GM19372 (cell line): ENCODE results near the gene PPA2.
A peak's percentile ranks its signal among the peaks of the same experiment; 100 is the strongest.

Experiments
- ATAC-seq: cut with Tn5 transposase; IDR thresholded peaks from one replicate; pipeline ENCODE4 v1.9.1; 2021; ENCODE audit warnings: mild to moderate bottlenecking, low read depth, moderate library complexity; ENCODE audit not compliant: unreplicated experiment

The PPA2 gene

DNA sequence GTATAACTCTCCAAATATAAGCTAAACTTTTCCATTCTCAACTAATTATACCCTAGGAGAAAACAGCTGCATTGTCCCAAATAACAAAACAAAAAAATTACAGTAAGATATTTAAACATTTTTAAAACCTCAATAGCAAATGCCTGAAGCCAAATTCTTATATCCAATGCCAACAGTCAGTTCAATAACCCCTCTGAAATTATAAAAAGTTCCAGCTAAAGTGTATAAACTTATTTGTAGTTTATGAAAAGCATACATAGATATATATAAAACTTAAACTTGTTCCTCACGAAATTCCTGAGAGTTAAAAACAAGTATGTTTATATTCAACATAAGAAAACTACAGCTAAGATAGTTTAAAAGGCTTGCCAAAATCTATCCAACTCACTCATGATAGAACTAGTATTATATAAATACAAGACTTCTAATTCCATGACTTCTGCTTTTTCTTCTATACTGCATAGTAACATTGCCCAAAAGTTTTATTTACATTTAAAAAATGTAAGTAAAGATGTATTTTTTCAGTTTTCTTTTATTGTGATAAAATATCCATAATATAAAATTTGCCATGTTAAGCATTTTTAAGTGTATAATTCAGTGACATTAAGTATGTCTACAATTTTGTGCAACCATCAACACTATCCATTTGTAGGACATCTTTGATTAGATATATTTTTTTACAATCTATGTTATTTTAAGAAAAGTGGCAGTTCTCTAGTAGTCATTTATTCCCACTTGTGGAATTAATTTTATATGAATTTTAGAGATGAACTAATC, 72.8 kb downstream of the PPA2 start:
- no peak for ATAC-seq

DNA sequence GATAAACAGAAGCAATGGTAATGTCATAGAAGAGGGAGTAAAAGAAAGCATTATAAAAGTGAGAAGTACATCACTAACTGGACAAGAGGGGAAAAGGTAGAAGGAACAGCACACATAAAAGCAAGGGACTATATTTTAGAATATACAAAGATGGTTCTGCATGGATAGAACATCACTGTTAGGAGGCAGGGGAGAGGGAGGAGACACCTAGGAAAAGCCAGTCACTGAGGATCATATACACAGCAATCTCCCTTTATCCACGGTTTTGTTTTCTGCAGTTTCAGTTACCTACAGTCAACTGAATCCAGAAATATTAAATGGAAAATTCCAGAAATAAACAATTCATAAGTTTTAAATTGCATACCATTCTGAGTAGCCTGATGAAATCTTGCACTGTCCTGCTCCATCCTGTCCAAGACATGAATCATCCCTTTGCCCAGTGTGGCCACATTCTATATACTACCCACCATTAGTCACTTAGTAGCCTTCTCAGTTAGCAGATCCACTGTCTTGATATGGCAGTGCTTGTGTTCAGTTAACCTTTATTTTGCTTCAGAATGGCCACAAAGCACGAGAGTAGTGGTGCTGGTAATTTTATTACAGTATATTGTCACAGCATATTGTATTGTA, 74.2 kb downstream of the PPA2 start:
- no peak for ATAC-seq

DNA sequence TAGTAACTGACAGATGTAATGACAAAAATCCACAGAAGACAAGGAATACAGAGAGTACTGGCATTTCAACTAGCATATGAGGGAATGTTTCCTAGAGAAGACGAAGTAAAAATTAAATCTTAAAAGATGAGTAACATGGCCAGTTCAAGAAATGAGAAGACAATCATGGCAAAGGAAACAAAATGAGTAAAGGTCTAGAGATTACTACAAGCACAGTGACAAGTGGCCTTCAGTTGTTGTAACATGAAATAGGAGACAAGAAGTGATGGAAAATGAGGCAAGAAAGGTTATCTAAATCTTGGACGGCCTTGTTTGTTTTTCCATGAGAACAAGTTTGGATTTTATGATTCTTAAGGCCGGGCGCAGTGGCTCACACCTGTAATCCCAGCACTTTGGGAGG, 81.0 kb downstream of the PPA2 start:
- no peak for ATAC-seq

DNA sequence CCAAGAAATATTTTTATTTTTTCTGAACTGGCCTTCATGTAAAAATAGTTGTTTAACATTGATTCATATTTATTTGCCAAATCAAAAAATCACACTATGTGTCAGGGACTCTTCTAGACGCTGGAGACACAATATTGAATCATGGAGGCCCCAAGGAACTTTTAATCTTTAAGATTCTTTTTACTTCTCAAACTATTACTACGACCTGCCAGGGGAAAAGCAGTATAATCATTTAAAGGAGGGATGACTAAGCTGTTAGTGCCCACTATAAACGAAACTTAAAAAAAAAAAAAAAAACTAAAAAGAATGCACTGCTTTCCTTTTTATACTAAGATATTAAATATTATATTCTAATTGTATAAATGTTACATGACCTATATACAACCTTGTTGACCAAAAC, 84.7 kb downstream of the PPA2 start:
- ATAC-seq, result no peak

DNA sequence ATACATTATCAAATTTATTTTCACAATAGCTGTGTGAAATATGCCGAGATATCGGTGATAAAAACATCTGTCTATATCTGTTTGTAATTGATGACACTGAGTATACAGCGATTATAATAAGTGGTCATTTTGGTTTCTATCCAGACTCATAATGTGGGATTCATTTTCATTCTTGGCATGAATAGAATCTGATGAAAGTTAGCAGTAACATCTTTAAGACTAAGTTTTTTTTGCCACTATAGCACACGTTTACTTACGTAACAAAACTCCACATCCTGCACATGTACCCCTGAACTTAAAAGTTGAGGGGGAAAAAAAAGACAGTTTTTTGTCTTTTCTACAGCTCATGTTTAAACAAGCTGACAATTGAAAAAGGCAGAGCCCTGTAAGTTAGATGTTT, 86.4 kb downstream of the PPA2 start:
- ATAC-seq, result no peak

DNA sequence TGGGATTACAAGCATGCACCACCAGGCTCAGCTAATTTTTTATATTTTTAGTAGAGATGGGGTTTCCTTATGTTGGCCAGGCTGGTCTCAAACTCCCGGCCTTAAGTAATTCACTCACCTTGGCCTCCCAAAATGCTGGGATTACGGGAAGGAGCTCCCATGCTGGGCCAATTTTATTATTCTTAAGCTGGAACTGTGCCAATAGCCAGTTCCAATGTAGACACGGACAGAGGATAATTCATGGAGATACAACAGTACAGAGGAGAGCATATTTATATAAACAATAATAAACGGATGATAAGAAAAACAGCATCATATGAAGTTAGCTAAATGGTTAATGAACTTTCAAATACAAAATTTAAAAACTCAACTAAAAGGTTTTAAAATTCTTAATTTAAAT, 87.8 kb downstream of the PPA2 start:
- ATAC-seq, result no peak

DNA sequence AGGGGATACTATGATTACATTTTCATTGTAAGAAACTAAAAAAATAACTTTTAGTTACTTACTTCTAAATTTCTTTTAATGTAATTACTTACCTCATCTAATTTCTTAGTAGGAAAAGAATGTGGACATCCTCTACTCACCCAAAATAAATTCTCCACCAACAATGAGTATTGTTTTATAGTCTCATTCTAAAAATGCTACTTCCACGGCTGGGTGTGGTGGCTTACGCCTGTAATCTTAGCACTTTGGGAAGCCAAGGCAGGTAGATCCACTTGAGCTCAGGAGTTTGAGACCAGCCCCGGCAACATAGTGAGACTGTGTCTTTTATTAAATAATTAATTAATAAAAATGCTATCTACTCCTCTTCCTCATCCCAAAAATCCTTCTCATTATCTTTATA, 99.8 kb downstream of the PPA2 start:
- no peak for ATAC-seq

DNA sequence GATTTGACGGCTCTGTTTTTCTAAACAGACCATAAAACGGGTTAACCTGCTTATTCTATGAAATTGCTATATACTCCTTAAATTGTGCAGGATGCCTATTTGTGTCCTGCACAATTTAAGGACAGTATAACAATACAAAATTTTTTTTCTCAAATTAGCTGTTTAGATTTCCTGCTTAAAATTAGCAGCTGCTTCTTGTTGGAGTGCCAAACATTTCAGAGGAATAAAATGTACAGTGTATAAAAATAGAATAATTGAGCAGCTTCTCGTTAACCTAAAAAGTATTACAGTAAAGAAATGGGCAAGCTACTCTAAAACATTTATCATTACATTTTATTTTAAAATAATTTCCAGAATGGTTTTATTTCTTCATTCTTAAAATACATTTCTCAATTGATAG, 100.5 kb downstream of the PPA2 start:
- no peak for ATAC-seq

DNA sequence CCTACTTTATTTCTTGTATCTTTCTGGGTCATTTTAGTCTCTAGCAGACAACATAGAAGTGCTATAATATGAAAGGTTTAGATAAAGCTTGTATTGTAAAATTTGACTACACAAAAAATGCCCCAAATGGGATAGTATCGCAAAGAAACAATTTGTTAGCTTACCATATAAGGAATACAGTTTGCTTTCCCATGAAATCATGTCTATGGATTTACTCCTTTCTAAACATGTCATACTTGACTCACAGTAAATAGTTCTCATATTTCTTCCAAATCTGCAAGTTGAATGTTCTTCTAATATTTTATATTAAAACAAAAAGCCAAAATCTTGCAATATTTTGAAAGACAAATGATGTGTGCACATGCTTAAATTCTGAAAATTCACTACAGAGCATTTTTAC, 103.9 kb downstream of the PPA2 start:
- no peak for ATAC-seq

DNA sequence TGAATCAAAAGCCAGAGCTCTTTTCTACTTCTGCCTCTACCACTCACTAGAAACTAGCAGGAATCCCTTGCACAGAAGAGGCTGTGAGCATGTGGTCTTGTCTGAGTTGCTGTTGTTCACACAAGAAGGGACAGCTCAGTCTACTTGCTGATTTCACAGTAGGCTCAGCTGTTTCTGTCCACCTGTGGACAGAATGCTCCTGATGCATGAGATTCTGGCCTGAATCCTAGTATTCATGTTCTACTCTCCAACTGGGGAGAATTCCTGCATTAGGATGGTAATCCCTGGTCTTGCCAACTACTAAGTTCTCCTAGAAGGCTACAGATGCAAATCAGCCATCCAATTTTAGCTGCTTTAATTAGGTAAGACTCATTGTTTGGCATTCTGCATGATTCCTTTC, 112.8 kb downstream of the PPA2 start:
- no peak for ATAC-seq

DNA sequence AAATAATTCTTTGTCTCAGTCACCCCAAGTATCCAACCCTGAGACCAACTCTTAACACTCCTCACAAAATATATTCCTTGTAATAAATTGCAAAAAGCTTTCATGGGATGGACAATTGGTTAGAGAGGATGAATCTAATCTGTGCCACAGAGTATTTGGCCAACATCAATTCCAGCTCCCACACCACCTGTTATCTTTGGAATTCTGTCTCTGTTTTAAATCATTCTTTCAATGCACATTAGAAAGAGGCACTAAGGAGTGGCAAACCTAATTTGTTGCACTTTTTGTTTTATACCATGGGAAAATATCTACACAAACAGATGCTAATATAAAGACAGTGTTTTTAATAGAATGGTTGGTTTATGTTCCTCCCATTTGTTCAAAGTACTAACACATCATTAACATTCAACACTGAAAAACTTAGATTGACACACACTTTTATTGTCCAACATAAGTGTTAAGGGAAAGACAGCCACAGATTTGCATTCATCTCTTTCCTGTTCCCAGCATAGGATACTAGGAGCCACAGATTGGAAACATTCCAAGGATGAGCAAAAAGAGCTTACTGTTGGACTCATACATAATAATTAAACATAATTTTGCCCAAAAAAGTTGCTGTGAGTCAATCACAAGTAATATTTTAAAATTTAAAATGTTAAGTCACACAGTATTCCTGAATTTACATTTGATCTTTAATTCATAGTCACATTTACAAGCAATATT, 116.4 kb downstream of the PPA2 start:
- ATAC-seq, result no peak

DNA sequence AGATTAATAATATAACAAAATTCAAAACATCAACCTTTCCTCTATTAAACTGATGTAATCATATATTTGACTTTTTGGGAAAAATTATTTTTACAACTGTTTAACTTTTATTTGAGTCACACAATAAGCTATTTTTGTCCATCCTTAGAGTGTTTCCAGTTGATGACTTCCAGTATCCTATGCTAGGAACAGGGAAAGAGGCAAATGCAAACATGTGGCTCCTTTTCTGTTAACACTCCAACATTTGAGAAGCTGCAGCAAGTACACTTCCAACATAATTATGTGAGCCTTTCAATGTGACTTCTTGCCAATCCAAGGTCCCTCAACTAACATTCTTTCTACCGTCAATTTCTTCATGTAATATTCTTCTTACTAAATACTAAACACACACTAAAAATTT, 117.7 kb downstream of the PPA2 start:
- ATAC-seq, result no peak

DNA sequence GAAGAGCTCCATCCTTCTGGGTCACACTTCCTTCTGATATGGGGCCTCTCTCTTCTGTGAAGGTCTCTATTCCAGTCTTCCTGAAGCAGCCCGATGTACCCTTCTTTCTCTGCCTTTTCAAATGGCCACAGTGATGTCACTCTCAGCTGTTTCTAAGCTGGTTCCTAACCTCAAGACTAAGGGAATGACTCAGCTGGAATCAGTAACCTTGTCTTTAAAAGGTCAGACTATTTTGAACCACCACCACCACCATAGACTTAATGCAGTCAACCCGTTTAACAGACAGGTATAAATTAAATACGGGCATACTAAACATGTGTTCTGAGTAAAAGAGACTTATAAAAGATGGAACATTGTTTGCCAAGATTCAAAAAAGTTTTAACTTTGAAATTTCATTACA, 121.0 kb downstream of the PPA2 start:
- peak; percentile 63 for ATAC-seq

DNA sequence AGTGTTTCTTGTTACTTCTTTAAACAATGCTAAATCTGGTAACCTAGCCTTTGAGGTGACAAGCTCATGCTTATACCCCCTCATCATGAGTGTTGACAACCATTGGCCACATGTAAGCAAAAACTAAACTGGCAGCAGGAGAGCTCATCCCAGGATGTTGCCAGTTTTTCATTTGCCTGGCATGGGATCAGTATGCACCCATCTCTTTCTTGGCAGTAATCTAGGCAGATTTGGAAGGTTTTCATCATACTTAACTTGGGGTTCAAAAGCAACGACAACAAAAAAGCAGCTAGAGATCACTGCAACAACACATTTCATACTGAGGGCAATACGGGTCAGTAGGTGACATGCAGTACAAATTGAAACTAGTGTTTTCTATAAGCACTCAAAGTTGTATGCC, 122.0 kb downstream of the PPA2 start:
- ATAC-seq, result no peak

DNA sequence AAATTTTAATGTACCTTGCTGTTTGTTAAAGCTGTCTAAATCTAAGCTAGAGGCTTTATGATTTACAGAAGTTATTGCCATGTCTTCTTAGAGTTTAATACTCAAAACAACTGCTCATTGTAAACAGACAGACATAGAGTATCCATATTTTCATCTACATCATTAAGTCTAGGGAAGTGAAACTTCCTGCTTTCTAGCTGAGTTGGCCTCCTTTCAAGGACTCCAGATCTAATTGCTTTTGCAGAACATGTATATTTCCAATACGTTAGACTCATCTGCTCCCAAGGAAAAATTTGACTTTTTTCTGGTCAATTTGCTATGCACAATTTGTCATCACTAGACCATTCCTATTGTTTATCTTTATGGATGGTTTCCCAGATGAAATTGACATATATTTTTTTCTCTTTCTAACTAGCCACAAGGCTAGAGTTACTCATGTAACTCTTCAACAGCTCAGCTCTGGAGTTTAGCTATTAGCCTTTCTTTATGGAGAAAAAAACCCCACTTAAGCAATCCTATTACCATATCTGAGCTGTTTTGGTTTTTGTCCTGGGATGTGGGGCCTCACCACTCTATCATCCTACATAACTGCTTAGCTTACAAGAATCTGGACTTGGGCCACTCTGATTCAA, 122.9 kb downstream of the PPA2 start:
- ATAC-seq, result no peak

DNA sequence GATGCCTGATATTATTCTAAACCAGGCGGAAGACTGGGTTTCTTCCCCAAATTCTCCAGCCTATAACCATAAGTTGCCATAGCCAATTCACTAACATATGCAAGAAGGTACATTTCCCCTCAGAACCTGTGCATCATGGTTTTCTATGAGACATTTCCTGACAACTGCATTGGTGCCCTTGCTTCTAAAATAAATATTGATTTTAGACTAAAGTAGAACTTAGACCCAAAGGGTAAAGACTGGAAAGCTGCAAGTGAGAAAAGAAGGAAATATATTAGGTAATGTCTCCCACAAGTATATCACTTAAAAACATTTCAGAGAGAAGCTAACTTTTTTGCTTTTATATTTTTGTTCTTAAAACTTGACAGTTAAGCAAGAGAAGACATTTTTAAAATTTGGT, 125.1 kb downstream of the PPA2 start:
- no peak for ATAC-seq

DNA sequence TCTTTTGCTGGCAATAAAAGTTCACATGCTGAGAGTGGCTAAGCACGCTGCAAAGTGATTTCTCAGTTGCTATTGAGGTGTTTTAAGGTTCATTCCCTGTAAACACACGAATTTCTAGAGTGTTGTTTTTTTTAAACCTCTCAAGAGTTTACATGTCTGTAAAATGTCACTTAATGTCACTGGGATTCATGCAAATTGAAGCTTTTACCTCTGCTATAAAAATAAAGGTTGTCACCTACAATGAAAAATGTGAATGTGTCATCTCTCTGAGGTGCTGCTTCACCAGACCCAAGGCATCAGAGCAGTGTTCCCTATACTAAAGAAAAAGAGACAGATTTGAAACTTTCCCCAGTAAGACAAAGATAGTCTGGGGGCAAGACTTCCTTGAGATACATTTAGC, 127.0 kb downstream of the PPA2 start:
- ATAC-seq, result no peak

DNA sequence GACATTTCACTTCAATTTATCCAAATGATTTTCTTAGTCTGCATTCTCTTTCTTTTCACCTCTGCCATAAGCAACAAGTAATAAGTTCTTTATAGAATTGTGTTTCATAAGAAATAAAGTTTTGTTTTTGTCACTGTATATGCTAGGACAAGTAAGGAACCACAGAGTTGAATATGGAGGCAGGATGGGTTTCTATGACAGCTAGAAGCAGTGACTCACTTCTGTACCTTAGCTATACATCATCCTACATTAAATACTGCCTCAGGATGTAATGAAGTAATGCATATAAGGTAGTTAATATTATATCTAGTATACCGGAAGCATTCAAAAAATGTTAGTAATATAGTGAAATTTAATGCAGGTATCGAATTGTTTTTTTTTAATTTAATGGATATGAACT, 128.0 kb downstream of the PPA2 start:
- no peak for ATAC-seq

DNA sequence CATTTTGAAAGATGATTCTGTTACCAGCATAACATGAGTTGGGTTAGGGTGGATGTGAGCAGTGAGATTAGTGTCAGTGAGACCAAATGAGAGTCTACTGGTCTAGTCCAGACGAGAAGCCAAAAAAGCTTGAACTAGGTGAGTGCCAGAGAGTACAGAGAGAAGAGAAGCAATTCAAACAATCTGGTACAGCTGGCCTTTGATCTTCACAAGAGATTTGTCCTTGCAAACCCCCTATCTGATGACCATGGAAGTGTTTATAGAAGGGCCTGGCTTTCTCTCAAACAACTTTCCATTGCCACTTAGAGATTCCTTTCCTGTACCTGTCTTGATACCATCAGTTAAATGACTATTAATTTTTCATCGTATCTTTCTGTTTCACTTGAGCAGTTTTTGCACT, 128.5 kb downstream of the PPA2 start:
- ATAC-seq, result no peak

DNA sequence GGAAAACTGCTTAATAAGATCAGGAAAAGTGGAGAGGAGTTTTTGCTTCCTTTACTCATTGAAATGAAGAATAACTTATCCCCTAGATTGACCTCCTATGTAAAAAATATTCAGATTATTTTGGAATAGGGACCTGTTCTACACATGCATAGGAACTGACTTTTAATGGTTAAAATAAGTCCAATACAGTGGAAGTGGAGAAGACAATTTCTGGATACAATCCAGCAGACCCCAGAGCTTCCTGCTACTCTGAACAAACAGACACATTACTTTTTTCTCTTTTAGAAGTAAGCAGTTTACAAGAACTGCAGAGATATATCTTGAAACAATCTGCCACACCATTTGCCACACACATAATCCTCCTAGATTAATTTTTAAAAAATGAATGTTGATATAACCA, 129.7 kb downstream of the PPA2 start:
- no peak for ATAC-seq

DNA sequence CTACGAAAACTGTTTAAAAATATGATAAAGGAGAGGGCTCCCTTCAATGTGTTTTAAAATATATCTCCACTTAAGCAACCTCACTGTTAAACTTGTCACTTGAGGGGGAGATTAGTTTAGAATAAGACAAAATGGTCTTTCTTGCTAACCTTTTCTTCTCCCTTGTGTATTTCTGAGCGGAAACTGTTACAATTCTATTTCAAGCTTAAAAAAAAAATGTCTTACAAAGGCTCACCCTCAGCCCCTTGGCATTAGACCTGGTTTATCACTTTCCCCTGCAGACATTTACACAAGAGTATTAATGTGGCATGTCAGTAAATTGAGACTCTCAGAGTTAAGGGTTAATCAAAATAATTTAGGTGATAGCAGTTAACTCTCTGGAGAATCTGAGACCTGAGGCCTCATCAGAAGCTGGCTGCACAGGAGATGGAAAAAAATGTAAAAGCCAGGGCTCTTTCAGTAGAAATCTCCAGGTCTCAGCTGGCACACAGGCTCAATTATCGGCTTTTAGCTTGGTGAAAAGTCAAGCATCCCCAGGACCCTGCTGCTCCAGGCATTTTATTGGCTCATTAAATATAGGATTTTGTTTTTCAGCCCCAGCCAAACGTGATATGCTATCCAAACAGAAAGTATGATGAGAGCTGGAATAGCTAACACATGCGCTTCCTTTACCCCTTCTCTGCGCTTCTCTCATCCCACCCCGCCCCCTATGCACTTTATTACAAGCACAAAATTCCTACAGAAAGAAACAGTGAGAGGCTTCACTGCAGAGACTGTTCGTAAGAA, 130.5 kb downstream of the PPA2 start:
- ATAC-seq, result no peak
